ENCODE results near the gene RNU6-1.

- TF ChIP-seq CTCF (IDR thresholded peaks at IDR 0.05) (no peak), POLR2A (IDR thresholded peaks at IDR 0.05) (no peak), POLR2AphosphoS5 (IDR thresholded peaks at IDR 0.05) (no peak), EP300 (IDR thresholded peaks at IDR 0.05) (no peak)
These were observed 22.1 kb upstream of the RNU6-1 start for GRCh38 chr15:67861983-67862382.

All from upper lobe of left lung (tissue), 4 donors.